Iris pigment epithelial cell (primary cell): ENCODE measurements around the gene STK10.
"Not testable (repeated sequence)": the region's sequence is repeated elsewhere in the genome, so short reads cannot be mapped to it uniquely, and the experiment has no call there.

ENCODE experiments used
- DNase-seq: peaks from one replicate; pipeline ENCODE4 v3.0.0-alpha.2; 2011; ENCODE audit warnings: low read depth

Gene STK10

GRCh38 chr5:172165465-172165864 lies 22.6 kb downstream of the STK10 start:
- no peak for DNase-seq

- DNase-seq = peak; percentile 57
Observed at GRCh38 chr5:172164769-172165212, 23.2 kb downstream of the STK10 start.

- peak; percentile 31 for DNase-seq
Observed at GRCh38 chr5:172163346-172163745, 24.7 kb downstream of the STK10 start.

GRCh38 chr5:172162987-172163343 lies 25.1 kb downstream of the STK10 start:
- DNase-seq = no peak

- DNase-seq = no peak
Observed at GRCh38 chr5:172162323-172162986, 25.6 kb downstream of the STK10 start.

- no peak for DNase-seq
Observed at GRCh38 chr5:172160506-172160905, 27.5 kb downstream of the STK10 start.

- no peak for DNase-seq
Observed at GRCh38 chr5:172159016-172159415, 29.0 kb downstream of the STK10 start.

GRCh38 chr5:172156541-172156994 lies 31.5 kb downstream of the STK10 start:
- DNase-seq = no peak

GRCh38 chr5:172155101-172155500 lies 32.9 kb downstream of the STK10 start:
- not testable (repeated sequence) for DNase-seq

GRCh38 chr5:172153695-172154094 lies 34.3 kb downstream of the STK10 start:
- DNase-seq = no peak

- no peak for DNase-seq
Observed at GRCh38 chr5:172151661-172152210, 36.3 kb downstream of the STK10 start.

- no peak for DNase-seq
Observed at GRCh38 chr5:172150514-172151425, 37.3 kb downstream of the STK10 start.

GRCh38 chr5:172149481-172149880 lies 38.5 kb downstream of the STK10 start:
- not testable (repeated sequence) for DNase-seq

- DNase-seq = peak; percentile 88
Observed at GRCh38 chr5:172149073-172149472, 39.0 kb downstream of the STK10 start.

- DNase-seq = no peak
Observed at GRCh38 chr5:172148381-172148780, 39.6 kb downstream of the STK10 start.

GRCh38 chr5:172147857-172148256 lies 40.2 kb downstream of the STK10 start:
- no peak for DNase-seq

- DNase-seq = no peak
Observed at GRCh38 chr5:172146748-172147092, 41.3 kb downstream of the STK10 start.

- DNase-seq = no peak
Observed at GRCh38 chr5:172145870-172146747, 41.9 kb downstream of the STK10 start.

GRCh38 chr5:172144931-172145869 lies 42.8 kb downstream of the STK10 start:
- DNase-seq = no peak

GRCh38 chr5:172144291-172144815 lies 43.7 kb downstream of the STK10 start:
- peak; percentile 22 for DNase-seq

- no peak for DNase-seq
Observed at GRCh38 chr5:172143875-172144274, 44.1 kb downstream of the STK10 start.
